ACHN (cell line): ENCODE results near the gene GSG1L.
A peak's percentile ranks its signal among the peaks of the same experiment; 100 is the strongest.

Experiments used
- DNase-seq: peaks from one replicate; pipeline ENCODE4 v3.0.0-alpha.2; 2015
- in situ Hi-C: cut with HindIII; loops from 2 replicates; pipeline ENCODE4 v1.10.0; 2017; ENCODE audit warnings: low sequenced_read_pairs, low pct_ligation_motif_present, low pct_unique_long_range_greater_than_20kb

The GSG1L gene

DNA sequence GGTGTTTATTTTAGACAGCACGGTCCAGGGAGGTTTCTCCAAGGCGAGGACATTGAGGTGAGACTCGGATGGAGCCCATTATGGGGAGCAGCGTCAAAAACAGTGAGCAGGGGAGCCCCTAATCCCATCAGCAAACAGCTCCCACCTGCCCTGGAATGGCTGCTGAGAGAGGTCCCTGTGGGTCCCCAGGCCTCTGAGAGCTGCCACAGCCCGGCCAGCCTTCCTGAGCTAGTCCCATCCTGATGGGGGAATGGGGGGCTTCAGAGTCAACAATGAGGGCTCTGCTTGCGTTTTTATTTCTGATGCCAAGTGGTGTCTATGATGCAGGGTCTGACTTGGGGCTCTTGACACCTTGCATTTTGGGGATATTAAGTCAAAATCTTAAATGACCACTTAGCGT is 128.4 kb downstream of the GSG1L start:
- in situ Hi-C loops, result no loop called here
- DNase-seq, result no peak

- no peak for DNase-seq
- in situ Hi-C loops, result no loop called here
Measured at GRCh38 chr16:27932542-27933135, 130.9 kb downstream of the GSG1L start.

- no peak for DNase-seq
Measured at GRCh38 chr16:27929818-27930217, 133.7 kb downstream of the GSG1L start.

GRCh38 chr16:27928542-27928941 is 135.0 kb downstream of the GSG1L start:
- no peak for DNase-seq
- in situ Hi-C loops, result no loop called here

More at GRCh38 chr16:27929818-27930217, 133.7 kb downstream of the GSG1L start:
- in situ Hi-C loops, result no loop called here

DNA sequence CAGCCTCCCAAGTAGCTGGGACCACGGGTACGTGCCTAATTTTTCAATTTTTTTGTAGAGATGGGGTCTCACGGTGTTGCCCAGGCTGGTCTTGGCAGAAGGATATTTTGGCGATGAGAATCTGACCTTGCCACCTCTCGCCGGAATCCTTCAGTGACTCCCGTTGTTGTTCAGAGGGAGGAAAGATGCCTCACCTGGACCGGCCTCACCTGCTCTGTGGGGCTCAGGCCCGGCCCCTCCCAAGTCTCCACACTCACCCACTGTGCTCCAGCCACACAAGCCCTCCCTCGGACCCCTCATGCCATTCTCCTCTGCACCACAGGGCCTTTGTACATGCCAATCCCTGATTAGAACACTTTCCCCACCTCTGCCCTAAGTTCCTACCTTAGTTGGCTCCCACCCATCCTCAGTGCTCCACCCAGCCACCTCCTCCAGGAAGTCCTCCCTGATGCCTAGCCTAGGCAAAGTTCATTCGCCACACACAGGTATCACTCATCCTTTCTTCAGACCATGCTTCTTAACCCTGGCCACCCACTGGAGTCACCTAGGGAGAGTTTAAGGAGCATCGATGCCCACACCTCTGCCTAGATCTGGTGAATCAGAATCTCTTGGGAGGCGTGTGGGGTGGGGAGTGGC is 136.1 kb downstream of the GSG1L start:
- in situ Hi-C loops, result no loop called here
- no peak for DNase-seq

DNA sequence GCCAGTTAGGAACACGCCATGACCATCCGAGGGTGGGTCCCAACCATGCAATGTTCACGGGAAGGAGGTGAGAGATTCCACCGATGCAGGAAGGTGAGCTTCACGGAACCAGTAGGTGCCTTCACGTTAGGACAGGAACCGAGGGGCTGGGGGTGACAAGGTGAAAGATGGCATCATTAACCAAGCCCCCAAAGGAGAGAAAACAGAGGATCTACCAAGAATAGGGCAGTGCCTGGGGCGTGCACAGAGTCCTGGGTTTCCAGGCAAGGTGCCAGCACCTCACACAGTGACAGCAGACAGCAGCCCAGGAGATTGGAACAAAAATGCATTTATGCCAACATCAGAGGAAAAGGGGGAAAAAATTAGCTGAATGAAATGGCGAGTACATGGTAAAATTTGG is 137.9 kb downstream of the GSG1L start:
- in situ Hi-C loops, result no loop called here
- no peak for DNase-seq

GRCh38 chr16:27924411-27925118 is 138.9 kb downstream of the GSG1L start:
- DNase-seq, result no peak
- in situ Hi-C loops, result no loop called here

- in situ Hi-C loops, result no loop called here
- DNase-seq, result no peak
Measured at GRCh38 chr16:27923751-27924150, 139.8 kb downstream of the GSG1L start.

DNA sequence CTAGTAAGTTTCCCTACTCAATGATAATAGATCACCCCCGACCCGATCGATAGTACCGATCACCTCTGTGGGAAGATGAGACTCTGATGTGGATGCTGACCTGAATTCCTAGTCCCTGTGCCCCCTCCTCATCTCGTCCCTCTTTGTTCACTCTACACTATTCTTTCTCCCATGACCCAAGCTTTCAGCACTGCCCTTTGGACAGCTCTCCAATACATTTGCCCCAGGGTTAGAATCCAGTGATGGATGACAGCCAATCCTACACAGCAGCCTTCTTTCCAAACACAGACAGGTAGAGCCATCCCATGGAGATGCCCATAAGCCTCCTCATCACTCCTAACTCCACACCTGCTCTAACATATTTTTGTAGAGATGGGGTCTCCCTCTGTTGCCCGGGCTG is 141.1 kb downstream of the GSG1L start:
- in situ Hi-C loops, result no loop called here
- DNase-seq, result peak; percentile 11

- DNase-seq, result no peak
- in situ Hi-C loops, result no loop called here
Measured at GRCh38 chr16:27921134-27921533, 142.4 kb downstream of the GSG1L start.

DNA sequence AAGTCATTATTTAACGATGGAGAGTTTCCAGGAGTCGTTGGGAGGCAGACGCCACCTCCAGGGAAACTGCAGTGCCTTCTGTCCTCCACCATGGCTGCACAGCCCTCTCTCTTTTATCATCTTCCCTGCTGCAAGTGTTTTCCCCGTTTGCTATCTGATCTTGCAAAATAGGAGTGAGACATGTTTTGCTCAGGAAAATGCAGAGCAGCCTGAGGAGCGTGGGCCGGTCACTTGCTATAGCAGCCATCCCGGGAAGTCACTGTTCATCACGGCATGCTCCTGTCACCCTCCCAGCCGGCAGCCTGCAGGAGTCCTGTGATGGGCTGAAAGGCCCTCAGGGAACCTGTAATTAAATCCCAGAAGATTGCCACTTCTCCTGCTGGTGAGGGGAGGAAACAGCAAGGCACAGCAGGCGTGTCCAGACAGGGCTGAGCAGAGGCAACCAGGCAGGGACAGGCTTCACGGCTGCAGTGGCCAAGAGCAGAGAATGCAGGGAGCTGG is 143.1 kb downstream of the GSG1L start:
- DNase-seq, result peak; percentile 25
- in situ Hi-C loops, result no loop called here

- no peak for DNase-seq
- in situ Hi-C loops, result no loop called here
Measured at GRCh38 chr16:27918755-27919154, 144.8 kb downstream of the GSG1L start.

DNA sequence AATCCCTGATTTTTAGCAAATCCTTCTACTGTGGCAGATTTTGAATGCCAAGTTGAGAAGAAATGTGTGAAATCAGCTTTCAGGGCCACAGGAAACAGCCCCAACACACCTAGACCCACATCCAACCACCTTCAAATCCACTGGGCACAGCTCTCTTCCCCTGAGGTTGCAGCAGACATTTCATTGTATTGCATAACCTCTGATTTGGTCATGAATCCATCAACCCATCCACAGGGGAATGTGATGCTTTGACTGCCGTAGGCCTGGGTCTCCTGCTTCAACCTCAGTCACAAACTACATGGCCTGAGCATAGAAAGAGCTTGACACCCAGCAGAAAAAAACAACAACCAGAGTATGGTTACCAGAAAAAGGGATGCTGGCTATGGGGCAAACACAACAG is 145.6 kb downstream of the GSG1L start:
- in situ Hi-C loops, result no loop called here
- DNase-seq, result no peak

GRCh38 chr16:27911486-27911885 is 152.0 kb downstream of the GSG1L start:
- in situ Hi-C loops, result no loop called here
- no peak for DNase-seq

DNA sequence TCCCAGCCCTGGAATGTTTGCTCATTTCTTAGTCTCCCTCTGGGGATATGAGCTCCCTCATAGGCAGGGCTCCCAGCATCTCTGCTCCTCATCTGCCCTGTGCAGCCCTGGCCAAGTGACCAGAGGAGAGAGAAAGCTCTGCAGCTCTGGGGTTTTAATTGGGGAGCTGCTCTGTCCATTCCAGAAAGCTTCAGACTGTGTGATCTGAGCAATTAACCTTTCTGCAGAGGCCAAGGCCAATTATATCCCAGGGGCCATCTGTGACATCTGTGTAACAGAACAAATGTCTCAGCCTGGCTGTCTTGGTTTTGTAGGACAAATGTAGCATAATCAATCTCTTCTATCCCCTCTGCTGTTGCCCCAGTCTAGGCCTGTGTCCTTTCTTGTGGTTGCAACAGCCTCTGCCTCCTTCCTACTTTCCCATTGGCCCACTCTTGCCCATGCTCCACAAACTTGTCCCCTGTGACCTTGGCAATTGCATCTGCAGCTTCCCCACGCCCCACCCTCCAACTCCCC is 156.0 kb downstream of the GSG1L start:
- no peak for DNase-seq
- in situ Hi-C loops, result no loop called here

DNA sequence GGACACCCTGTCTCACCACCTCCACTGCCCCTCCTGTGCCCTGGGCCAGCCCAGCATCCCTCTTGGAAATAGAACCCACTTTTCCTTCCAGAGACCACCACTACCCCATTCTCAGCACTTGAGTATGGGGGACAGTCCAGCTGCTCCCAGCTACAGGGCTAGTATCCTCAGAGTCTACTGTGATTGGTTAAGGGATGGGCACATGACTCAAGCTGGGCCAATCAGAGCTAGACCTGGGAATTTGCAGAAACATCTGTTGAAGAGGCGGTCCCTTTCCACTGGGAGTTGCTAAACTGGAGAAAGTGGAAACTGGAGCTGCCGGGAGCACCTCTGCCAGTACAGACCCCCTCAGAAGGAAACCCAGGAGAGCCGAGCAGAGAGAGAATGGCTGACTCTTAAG is 156.6 kb downstream of the GSG1L start:
- in situ Hi-C loops, result no loop called here
- DNase-seq, result no peak

GRCh38 chr16:27903046-27903655 is 160.4 kb downstream of the GSG1L start:
- DNase-seq, result no peak
- in situ Hi-C loops, result no loop called here

DNA sequence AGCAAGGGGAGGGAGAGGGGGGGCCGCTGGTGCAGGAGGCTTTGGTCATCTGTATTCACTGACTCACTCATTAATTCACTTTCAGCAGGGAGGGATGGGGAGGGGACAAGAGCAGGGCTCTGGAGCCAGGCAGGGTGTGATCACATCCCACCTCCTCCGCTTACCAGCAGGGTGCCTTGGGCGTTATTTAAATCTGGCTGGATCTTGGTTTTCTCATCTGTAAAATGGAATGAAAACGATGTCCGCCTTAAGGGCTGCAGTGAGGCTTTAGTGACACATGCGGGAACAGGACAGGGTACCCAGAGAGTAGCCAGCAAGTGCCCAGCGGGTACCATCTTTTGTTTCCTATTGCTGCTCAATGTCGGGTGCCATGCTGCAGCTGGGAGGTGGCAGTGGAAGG is 161.0 kb downstream of the GSG1L start:
- DNase-seq, result no peak
- in situ Hi-C loops, result no loop called here

GRCh38 chr16:27901956-27902355 is 161.6 kb downstream of the GSG1L start:
- in situ Hi-C loops, result no loop called here
- no peak for DNase-seq
